Measurements from ENCODE around the gene PFDN2. TPM values are rescaled to one million over a fixed set of nuclear protein-coding genes. Genes with fewer than 3 reads are reported as not detected.

The PFDN2 gene
- total RNA-seq, 1 donor, result 39.9 TPM

GRCh38 chr1:161139766-161140165 is 21.9 kb upstream of the PFDN2 start:
- H3K4me3 ChIP-seq (ENCODE audit: low read depth, low read length), result no peak overlapping the region
- peak; percentile 58 for TF ChIP-seq CTCF (IDR thresholded peaks at IDR 0.05; ENCODE audit: insufficient read depth, low read length)
- peak; percentile 76 for DNase-seq (ENCODE audit: low read depth)

- no peak overlapping the region for H3K4me3 ChIP-seq (ENCODE audit: low read depth, low read length)
- no peak for TF ChIP-seq CTCF (IDR thresholded peaks at IDR 0.05; ENCODE audit: insufficient read depth, low read length)
- DNase-seq (ENCODE audit: low read depth), result no peak
These were observed 20.6 kb upstream of the PFDN2 start for GRCh38 chr1:161138431-161138830.

- H3K4me3 ChIP-seq (ENCODE audit: low read depth, low read length), result no peak overlapping the region
- DNase-seq (ENCODE audit: low read depth), result no peak
- TF ChIP-seq CTCF (IDR thresholded peaks at IDR 0.05; ENCODE audit: insufficient read depth, low read length), result no peak
These were observed 20.0 kb upstream of the PFDN2 start for GRCh38 chr1:161137881-161138280.

- H3K4me3 ChIP-seq (ENCODE audit: low read depth, low read length), result peak overlapping the region; percentile 99
- DNase-seq (ENCODE audit: low read depth), result no peak
- no peak for TF ChIP-seq CTCF (IDR thresholded peaks at IDR 0.05; ENCODE audit: insufficient read depth, low read length)
These were observed 15.4 kb upstream of the PFDN2 start for GRCh38 chr1:161133220-161133740.

GRCh38 chr1:161132410-161133219 is 14.8 kb upstream of the PFDN2 start, which contains the start of gene DEDD:
Gene DEDD (minus strand): TSS chr1:161132667. CDS start chr1:161124462, 8,205 bp downstream.
- TF ChIP-seq CTCF (IDR thresholded peaks at IDR 0.05; ENCODE audit: insufficient read depth, low read length), result no peak
- DNase-seq (ENCODE audit: low read depth), result peak; percentile 95
- H3K4me3 ChIP-seq (ENCODE audit: low read depth, low read length), result peak within 1 kb of the TSS; percentile 99

GRCh38 chr1:161131523-161132409 is 13.9 kb upstream of the PFDN2 start:
- peak; percentile 56 for DNase-seq (ENCODE audit: low read depth)
- peak overlapping the region; percentile 99 for H3K4me3 ChIP-seq (ENCODE audit: low read depth, low read length)
- TF ChIP-seq CTCF (IDR thresholded peaks at IDR 0.05; ENCODE audit: insufficient read depth, low read length), result no peak
